NCI-H187 (cell line): ENCODE measurements around the gene ZNF546.
"Not testable (repeated sequence)": the region's sequence is repeated elsewhere in the genome, so short reads cannot be mapped to it uniquely, and the experiment has no call there.

Experiments
- DNase-seq, 2 experiments: peaks; one replicate each; lab custom pipeline; 2025; lab: John Stamatoyannopoulos, UW

ZNF546 gene

GRCh38 chr19:39996811-39997637 lies at the start of gene ZNF546:
Gene ZNF546 (plus strand): TSS chr19:39997060. CDS start chr19:39998327, 1,267 bp downstream.
- DNase-seq: peak; percentile 72 to 88

- DNase-seq: no peak
These were observed 47.7 kb upstream of the ZNF546 start for GRCh38 chr19:39949026-39949747.

GRCh38 chr19:39951065-39951650 lies 45.7 kb upstream of the ZNF546 start:
- DNase-seq: no peak

- no peak for DNase-seq
These were observed 45.2 kb upstream of the ZNF546 start for GRCh38 chr19:39951686-39952085.

- no peak for DNase-seq
These were observed 42.9 kb upstream of the ZNF546 start for GRCh38 chr19:39953915-39954314.

GRCh38 chr19:39957886-39958285 lies 39.0 kb upstream of the ZNF546 start:
- DNase-seq: not testable (repeated sequence)

- not testable (repeated sequence) for DNase-seq
These were observed 37.9 kb upstream of the ZNF546 start for GRCh38 chr19:39958942-39959341.

GRCh38 chr19:39959407-39959806 lies 37.5 kb upstream of the ZNF546 start:
- DNase-seq: not testable (repeated sequence)

- DNase-seq: no peak
These were observed 33.0 kb upstream of the ZNF546 start for GRCh38 chr19:39963898-39964297.

- no peak for DNase-seq
These were observed 30.2 kb upstream of the ZNF546 start for GRCh38 chr19:39966617-39967016.

- no peak for DNase-seq
These were observed 29.3 kb upstream of the ZNF546 start for GRCh38 chr19:39967561-39967960.

- no peak for DNase-seq
These were observed 28.1 kb upstream of the ZNF546 start for GRCh38 chr19:39968789-39969188.

- DNase-seq: no peak
These were observed 27.6 kb upstream of the ZNF546 start for GRCh38 chr19:39969266-39969665.

GRCh38 chr19:39969681-39970424 lies 27.0 kb upstream of the ZNF546 start:
- no peak for DNase-seq

GRCh38 chr19:39970425-39970674 lies 26.5 kb upstream of the ZNF546 start:
- DNase-seq: peak in 1 of 2 experiments; percentile 54

GRCh38 chr19:39970675-39971379 lies 26.0 kb upstream of the ZNF546 start, which contains the start of gene PSMC4:
Gene PSMC4 (plus strand): TSS chr19:39971165. CDS start chr19:39971203, 38 bp downstream.
- peak; percentile 95 to 98 for DNase-seq

- DNase-seq: no peak
These were observed 25.4 kb upstream of the ZNF546 start for GRCh38 chr19:39971380-39972035.

- no peak for DNase-seq
These were observed 22.3 kb upstream of the ZNF546 start for GRCh38 chr19:39974377-39975155.

- no peak for DNase-seq
These were observed 14.0 kb upstream of the ZNF546 start for GRCh38 chr19:39982883-39983282.

GRCh38 chr19:39983695-39984300 lies 13.1 kb upstream of the ZNF546 start:
- no peak for DNase-seq
